GM18511 (cell line): Measurements from ENCODE around the gene GOLGB1.
"Not testable (repeated sequence)": the region's sequence is repeated elsewhere in the genome, so short reads cannot be mapped to it uniquely, and the experiment has no call there.

Experiments used
- ATAC-seq: cut with Tn5 transposase; IDR thresholded peaks from one replicate; pipeline ENCODE4 v1.9.1; 2021; ENCODE audit warnings: mild to moderate bottlenecking, moderate library complexity; ENCODE audit not compliant: unreplicated experiment

Gene GOLGB1

DNA sequence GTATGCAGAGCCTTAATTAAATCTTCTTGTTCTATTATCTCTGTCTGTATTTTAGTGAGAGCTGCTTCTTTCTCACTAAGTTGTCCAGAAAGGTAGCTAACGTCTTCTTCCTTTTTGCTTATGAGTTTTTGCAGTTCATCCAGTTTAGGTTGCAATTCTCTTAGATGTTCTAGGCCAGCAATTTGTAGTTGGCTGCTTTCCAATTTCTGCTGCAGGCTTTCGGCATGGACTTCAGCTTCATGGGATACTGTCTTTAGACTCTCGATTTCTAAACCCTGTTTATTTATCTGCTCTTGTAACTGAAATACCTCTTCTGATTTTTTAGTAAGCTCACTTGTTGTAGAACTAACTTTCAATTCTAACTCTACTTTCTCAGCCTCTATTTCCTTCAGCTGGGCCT, 53.4 kb downstream of the GOLGB1 start:
- ATAC-seq, result no peak

DNA sequence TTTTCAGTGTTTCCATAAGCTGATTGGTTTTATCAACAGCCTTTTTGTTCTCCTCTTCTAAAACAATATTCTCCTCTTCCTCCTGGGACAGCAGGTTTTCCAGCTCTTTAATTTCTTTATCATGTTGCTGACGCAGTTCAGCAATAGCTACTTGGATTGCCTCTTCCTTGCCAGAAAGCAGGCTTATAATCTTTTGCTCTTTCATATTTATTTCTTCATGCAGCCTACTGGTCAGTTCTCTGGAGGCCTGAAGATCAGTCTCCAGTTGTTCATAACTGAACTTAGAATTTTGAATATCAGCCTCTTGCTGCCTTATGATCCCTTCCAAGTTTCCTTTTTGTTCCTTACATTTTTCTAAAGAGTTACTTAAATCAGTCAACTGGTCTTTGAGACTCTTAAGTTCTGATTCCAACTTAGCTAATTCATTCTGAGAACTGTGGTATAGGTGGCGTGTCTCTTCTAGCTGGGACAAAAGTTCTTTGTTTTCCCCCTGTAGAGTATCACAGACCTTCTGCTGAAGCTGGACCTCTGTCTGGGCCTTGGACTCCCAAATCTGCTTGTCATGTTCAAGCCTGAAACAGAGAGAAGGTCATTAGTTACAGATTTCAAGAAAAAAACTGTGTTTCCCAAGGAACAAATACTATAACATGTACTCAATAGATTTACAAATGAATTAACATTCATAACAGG, 57.4 kb downstream of the GOLGB1 start:
- no peak for ATAC-seq

DNA sequence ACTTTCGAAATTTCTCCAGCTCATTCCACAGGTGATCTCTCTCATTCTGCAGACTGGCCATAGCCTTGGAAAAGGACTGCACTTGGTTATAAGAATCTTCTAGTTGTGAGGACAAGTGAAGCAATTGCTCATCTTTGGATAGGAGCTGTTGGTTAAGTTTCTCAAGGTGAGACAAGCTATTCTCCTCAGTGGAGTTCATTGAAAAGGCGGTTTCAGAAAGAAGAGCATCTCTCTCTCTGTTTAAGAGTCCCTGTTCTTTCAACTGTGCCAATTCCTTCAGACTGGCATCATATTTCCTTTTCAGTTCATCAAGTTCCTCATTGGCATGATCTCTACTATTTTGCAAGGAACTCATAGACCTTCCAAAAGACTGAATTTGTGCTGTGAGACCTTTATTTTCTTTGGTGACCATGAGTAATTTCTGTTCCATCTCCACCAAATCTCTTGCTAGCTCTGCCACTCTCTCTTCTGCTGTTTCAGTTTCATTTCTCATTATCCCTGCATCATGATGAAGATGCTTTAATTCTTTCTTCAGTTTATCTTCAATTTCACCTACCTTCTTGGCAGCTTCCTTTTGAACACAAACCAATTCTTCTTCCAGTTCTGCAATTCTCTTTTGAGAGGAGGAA, 58.6 kb downstream of the GOLGB1 start:
- ATAC-seq, result peak; percentile 88

DNA sequence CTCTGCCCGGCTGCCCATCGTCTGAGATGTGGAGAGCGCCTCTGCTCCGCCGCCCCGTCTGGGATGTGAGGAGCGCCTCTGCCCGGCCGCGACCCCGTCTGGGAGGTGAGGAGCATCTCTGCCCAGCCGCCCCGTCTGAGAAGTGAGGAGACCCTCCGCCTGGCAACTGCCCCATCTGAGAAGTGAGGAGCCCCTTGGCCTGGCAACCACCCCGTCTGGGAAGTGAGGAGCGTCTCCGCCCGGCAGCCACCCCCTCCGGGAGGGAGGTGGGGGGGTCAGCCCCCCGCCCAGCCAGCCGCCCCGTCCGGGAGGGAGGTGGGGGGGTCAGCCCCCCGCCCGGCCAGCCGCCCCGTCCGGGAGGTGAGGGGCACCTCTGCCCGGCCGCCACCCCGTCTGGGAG, 60.8 kb downstream of the GOLGB1 start:
- ATAC-seq, result not testable (repeated sequence)

DNA sequence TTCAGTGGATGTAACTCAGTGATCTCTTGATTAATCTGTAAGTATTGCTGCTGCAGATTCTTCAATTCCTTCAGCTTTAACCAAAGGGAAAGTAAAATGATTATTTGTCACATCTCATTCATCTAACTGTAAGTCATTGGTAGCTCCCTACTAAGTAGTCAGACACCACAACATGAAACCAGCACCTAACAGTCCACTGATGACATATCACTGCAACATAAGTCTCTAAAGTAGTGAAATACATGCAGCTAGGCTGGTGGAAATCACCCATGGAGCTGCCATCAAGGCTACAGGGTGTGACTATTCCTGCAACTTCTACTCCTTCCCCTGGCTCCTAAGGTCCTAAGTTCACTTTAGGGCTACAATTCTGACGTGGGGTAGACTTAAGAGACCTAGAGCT, 67.7 kb downstream of the GOLGB1 start:
- no peak for ATAC-seq

DNA sequence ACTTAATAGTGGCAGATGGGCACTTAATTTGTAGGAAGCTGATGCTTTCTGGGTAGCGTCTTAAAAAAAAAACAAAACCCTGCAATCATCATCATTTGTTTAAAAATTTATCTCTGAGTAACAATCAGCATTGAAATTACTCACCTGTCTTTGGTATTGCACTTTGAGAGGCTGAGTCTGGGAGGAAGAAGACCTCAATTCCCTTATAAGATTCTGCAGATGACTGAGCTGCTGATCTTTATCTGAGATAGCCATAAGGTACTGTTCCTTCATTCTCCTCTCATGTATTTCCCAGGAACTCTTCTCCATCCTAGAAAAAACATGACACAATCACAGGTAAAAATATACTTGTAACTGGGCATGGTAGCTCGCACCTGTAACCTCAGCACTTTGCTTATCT, 72.4 kb downstream of the GOLGB1 start:
- no peak for ATAC-seq

DNA sequence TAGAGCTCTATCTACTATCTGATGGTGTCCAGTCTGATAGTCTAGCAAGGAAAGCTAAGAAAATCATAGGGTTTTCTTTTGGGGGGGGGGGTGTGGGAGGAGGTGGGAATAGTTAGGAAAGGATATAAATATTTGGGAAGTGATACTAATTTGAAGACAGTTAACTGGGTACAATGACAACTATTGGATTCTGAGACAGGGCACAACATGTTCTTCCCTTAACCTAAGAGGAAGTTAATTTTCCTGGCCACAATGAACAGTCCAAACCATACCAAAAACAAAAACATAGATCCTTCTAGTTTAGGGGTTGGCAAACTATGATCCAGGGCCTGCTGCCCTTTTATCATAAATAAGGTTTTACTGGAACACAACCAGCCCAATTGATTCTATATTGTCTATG, 78.9 kb downstream of the GOLGB1 start:
- ATAC-seq, result no peak

DNA sequence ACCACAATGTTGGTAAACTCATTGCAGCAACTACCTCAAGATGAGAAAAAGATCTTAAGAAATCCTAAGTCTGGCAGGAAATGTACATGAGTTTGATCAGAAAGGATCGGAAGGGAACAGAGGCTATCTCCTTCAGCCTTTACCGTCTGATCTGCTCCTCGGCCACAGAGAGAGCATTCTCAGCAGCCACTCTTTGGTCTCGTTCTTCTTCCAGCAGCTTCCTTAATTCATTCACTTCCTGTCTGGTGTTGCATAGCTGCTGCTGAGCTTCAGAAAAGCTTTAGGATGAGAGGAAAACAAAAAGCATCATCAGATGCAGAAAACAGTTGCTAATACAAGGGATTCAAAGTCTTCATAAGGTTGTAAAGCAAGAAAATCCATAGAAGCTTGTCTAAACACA, 82.2 kb downstream of the GOLGB1 start:
- no peak for ATAC-seq

DNA sequence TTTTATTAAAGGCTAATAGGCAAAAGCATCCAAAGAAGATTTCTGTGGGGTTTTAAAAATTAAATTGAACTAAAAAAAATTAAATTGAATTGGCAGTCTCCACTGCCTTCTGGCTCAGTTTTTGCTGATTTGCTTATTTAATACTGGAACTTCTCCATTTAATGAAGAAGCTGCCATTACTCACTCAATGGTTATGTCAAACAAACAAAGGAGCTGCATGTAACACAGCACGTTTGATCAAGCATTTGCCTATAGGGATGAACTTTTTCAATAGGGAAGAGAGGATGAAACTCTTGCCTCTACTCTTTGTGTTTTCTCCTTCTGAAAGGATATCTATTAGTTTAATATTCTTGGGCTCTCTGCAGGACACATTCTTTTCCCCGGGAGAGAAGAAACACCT, 84.1 kb downstream of the GOLGB1 start:
- no peak for ATAC-seq

DNA sequence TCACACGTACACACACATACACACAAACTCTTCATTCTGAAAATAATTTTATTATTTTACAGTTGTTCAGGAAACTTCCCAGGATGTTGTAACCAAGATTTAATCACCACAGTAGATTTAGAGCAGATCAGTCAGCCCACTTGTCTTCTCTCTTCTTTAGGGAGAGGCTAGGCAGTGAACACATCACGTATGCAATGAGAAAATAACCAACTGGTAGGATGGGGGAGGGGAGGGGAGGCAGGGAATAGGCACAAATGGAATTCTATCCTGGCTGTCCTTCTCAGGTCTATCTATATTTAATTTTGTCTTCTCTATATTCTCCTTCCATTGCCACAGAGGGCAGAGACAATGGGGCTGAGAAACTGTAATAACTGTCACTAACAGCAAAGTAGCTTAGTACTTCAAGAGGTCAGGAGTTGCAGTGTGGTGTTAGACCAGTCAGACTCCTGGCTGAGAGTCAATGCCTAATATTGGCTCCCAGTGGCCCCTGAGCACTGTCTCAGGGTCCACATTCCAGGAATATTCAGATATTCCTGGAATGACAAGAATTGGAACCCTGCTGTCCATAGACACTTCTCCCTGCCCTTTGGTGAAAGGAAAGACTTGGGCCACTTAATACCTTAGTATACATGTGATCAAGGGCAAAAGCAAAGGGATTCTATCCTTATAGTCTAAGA, 86.2 kb downstream of the GOLGB1 start:
- no peak for ATAC-seq

DNA sequence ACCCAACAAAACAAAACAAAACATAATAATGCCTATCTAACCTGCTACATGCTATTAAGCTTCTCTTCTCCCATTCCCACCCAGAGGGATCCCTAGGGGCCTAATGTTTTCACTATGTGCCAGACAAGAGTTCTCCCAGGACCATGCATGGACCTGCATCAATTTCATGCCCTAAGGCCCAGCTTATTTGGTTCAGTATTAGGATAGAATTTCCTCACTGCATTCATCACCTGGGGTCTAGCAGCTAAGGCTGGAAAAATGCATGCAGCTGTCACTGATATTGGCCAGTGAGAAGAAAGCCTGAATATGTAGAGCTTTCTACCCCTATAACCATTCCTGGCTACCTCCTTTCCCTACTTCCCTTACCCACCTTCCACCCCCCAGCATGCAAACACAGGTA, 86.8 kb downstream of the GOLGB1 start:
- ATAC-seq, result no peak

DNA sequence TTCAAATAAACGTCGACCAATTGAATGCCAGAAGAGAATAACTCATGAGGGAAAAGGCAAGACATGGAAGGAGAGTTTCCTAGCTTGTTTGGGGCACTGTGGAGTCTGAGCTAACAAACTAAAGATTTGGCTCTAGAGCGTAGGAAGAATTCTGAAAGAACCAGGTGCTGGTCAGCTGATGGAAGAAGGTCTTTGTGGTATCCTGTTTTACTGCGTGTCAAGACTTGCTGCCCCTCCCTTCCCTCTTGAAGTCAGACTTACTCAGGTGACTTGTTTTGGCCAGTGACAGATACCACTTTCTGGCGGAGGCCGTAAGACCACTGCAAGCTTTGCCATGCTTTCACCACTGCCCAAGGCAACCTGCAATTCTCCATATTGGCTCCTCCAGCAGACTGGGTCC, 88.2 kb downstream of the GOLGB1 start:
- ATAC-seq, result no peak

DNA sequence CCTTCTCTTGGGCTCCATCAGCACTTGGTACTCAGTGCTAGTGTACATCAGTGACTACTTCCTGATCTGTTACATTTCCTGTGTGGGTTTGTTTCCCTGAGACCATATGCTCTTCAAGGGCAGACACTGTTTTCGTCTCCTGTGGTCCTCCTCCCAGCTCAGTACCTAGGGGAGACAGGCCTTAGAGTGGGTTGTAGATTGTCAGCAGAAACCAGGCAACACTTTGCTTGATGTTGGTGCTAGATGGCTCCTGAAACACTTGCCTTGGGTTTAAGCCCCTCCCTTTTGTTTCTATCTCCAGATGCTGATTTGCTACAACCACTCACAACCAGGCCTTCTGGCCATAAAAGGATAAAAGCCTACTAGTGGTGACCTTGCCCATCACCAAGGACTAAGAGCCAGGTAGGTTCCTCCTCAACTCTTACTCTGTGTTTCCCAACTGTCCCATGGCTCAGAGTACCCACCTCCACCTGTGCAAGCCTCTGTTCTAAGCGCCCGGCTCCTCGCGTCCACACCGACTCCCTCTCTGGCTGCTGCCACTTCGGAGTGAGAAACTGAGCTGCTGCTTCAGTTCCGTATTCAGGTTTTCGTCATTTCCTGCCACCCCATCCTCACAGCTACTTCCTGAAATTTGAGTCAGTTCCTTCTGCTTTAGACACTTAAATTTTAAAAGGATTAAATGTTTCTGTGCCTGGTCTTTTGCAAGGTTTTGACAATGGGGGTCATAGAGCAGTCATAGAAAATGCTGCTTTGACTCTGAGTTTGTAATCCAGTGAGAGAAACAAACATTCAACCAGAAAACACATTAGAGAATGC, 89.0 kb downstream of the GOLGB1 start, which contains the start of gene HCLS1:
HCLS1 (minus strand) TSS at position 548 of the 816 bp plus-strand sequence. CDS start 2,556 bp downstream, outside the sequence.
- peak; percentile 90 for ATAC-seq

DNA sequence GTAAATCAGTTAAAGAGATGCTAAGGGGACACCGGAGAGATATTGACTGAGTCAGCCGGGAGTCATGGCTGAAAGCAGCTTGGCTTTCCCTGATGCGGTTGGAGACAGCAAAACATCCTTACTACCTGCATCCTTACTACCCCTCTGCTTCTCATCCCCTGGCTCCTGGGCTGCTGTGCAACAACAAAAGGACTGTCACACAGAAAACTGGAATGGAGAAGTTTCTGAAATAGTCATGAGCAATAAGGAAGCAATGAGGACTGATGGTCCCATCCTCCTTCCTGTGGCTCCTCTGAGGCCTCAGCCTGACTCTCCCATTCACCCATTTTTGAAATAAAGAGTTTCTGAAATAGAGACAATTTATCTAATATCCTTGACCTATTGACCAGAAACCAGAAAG, 90.0 kb downstream of the GOLGB1 start:
- ATAC-seq, result no peak

DNA sequence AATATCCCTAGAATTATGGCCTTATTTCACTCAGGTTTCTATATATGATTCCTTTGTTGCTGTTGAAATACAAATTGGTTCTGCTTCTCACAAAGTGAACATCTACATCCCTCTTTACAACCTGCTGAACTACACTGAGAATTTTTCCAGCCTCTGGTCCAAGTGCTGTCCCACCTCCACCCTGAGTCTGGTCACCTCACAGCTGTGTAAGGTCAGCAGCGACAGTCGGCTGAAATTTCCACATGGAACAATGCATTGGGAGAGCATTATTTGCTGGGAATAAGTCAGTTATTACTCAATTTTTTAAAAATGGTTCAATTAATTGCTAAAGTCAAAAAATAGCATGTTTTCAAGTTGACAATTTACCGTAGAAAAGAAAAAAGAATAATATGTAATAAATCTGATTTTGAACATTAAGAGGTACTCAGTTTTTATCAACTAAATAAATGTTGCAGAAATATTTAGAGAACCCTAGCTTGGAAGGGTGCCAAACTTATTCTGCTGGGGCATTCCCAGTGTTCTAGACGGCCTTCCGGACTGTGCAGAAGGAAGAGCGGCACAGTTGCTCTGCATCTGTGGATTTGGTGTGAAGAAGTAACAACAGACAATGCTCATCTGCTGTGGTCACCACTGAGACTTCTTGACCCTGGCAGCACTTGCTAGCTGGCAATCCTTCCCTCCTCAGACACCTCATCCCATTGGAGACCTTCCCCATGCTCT, 90.7 kb downstream of the GOLGB1 start:
- ATAC-seq, result no peak

DNA sequence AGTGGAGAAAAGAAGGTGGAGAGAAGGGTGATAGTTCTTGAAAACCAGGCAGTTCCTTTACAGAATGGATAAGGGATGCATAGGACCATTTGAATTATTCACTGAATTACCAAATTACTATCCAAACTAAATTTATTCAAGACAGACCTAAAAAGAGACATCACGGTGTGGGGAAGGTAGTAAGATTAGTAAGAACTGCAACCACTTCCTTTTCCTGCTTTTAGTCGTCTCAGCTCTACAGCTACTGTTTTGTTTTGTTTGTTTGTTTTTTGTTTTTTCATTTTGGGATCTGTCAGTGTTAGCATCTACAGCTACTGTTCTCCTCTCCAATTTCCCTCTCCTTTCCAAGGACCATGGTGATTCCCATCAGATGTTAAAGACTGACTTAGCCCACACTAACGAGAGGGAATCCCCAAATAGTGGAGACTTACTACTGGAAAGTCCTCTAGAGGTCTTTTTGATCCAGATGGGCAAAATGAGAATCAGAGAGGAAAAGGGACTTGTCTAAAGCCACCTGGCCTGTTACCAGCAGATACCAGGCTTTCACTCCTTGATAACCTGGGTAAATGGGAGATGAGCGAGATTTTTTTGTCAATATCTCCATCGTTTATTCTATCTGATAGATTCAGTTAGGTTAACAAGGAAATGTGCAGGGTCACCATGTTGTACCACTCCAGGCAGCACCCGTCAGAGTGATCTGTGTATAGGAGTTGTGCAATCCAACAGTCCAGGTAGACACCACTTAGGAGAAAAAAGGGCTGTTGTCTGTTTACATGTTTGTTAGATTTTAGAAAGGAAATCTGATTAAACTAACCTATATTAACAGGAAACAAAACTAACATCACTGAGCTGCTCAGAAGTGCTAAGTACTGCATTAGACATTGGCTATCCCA, 94.8 kb downstream of the GOLGB1 start:
- peak; percentile 85 for ATAC-seq

DNA sequence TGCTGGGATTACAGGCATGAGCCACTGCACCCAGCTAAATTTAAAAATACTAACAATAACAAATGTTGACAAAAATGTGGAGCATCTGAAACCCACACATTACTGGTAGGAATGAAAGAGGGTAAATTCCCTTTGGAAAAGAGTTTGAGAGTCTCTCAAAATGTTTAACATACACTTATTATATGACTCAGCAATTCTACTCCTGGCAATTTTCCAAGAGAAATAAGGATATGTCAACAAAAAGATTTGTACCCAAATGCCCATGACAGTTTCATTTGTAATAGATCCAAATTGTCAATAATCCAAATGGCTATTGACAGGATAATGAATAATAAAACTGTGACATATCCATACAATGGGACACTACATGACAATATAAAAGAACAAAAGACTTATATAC, 97.9 kb downstream of the GOLGB1 start:
- no peak for ATAC-seq

DNA sequence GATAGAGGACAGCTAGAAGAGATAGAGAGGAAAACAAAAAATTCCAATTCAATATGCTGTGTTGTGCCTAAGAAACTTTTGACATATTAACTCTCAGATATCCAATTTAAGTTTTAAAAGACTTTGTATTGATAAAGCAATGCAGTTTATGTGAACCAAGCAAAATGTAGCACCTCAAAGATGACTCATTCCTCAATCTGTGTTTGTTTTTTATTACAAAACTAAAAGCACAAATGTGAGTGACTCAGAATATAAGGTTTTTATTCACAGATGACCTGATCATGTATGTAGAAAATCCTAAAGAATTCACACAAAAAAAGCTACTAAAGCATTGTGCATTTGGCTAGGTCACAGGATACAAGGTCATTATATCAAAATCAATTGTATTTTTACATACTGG, 99.9 kb downstream of the GOLGB1 start:
- ATAC-seq, result no peak

DNA sequence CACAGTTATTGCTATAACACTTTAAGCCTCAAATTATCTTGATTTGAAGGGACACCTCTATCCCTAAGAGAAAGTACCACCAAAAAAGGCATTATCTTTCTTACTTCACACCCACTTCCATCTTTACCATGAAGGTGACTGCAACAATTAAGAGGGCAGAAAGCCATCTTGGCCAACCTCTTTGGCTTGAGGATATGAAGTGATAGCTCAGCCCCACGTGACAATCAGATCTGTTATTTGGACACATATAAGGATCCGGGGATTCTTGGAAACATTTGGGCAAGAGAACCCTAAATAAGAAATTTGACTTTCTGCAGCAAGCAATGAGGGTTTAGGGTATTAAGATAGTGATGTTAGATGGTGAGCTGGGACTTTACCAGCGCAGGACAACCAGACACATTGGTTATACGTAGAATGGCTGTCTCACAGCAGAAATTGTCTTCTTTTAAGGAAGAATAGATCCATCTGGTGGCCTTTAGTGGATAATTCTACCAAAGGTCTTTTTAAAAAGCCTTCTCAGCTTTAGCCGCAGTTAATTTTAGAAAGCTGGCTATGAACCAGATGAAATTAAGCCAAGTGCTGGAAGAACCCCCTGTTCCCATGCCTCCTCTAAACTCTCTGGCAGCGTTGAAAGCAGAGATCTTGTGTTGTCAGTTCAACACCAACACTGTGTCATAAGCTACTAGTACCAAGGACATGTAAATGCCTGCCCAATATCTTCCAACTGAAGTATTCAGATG, 101.2 kb downstream of the GOLGB1 start:
- no peak for ATAC-seq
